Measurements from ENCODE around the gene PARP16.
"Not testable (repeated sequence)": the region's sequence is repeated elsewhere in the genome, so short reads cannot be mapped to it uniquely, and the experiment has no call there.

The PARP16 gene

GRCh38 chr15:65275728-65276126 lies 11.0 kb downstream of the PARP16 start:
- DNase-seq (ENCODE audit: low spot score) = no peak

DNA sequence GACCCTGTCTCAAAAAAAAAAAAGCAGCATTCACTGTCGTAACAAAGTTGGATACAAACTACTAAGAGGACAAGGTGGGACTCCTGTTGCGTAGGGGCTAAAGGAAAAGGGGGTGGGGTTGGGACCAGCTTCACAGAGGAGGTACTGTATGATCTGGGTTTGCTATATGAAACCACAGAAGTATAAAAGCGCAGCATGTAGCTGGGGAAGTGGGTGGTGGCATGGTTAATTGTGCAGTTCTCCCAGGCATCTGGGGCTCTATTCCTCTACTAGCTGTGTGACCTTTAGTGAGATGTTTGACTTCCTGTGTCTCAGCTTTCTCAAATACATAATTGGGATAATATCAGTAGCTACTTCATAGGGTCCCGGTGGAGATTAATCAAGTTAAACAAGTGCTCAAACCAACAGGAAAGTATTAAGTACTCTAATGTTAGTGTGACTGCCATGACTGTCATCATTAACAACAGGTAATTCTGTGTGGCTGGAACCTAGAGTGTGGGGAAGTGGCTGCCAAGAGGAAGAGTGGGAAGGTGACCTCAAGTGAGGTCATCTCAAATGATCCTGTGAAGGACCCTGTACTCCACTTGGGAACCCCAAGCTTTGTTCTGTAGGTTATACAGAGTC lies 11.5 kb downstream of the PARP16 start:
- DNase-seq (ENCODE audit: low spot score) = peak; percentile 11

DNA sequence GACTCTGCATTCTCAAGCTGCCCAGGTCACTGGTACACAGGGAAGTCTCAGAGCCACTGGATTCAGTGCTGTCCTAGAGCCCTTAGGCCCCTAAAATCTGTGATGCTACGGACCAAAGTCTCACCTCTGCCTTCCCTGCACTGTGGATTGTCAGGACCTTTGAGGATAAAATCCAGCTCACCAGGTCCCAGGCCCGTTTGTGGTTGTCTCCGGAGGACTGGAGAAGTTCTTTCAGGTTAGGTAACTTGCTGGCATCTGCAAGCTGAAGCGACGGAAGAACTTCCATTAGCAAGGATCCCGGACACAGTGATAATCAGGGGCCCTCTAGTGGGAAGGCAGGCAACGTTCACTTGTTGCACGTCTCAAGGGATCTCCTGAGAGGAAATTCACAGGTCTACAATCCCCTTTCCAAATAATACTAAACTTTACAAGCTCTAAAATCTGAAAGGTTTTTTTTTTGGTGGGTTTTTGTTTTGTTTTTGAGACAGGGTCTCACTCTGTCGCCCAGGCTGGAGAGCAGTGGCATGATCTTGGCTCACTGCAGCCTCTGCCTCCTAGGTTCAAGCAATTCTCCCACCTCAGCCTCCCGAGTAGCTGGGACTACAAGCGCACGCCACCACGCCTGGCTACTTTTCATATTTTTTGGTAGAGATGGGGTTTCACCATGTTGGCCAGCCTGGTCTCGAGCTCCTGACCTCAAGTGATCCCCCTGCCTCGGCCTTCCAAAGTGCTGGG lies 15.7 kb downstream of the PARP16 start:
- DNase-seq (ENCODE audit: low spot score) = not testable (repeated sequence)

- DNase-seq (ENCODE audit: low spot score) = no peak
Observed at GRCh38 chr15:65268411-65268810, 18.3 kb downstream of the PARP16 start.

GRCh38 chr15:65266469-65266868 lies 20.2 kb downstream of the PARP16 start:
- no peak for DNase-seq (ENCODE audit: low spot score)

DNA sequence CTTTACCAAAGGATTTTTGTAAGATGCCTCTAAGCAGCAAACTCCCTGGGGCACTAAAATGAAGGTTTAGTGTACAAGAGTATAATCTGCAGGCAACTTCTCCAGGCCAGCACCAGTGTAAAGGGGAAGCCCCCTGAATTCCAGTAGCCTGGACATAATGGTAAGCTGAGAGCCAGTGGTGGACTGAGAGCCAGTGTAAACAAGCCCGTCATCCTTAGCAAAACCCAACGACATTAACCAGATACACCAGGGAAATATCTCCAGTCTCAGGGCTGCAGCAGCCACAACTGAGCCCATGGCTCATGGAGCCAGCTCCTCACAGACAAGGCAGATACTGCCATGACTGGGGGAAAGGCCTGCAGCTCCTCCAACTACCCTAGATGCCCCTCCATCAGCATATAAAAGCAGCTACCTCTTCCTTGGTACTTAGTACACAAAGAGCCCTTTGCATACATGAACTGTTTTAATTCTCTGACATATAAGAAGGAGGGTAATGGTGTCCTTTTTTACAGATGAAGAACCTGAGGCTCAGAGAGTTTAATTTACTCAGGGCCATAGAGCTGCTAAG lies 21.7 kb downstream of the PARP16 start:
- no peak for DNase-seq (ENCODE audit: low spot score)

- DNase-seq (ENCODE audit: low spot score) = no peak
Observed at GRCh38 chr15:65263313-65263712, 23.4 kb downstream of the PARP16 start.

- DNase-seq (ENCODE audit: low spot score) = no peak
Observed at GRCh38 chr15:65260968-65261367, 25.7 kb downstream of the PARP16 start.

DNA sequence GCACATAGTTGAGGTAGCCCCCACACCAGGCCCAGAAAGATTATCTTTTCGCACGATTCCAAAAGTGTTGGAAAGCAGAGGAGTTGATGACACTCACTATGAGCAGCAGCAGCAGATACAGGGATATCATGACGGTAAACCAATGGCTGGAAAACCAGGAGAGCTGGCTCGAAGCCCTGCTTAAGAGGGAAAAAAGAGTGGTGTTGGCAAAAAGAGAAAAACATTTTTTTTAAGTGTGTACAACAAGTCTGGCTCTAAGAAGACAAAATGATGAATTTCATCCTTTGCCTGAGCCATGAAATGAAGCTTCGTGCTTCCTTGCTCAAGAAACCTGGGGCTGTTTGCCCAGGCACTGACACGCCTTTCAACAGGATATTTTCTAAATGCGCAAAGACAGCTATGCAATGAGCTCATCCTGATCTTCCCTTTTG lies 27.3 kb downstream of the PARP16 start:
- DNase-seq (ENCODE audit: low spot score) = no peak

DNA sequence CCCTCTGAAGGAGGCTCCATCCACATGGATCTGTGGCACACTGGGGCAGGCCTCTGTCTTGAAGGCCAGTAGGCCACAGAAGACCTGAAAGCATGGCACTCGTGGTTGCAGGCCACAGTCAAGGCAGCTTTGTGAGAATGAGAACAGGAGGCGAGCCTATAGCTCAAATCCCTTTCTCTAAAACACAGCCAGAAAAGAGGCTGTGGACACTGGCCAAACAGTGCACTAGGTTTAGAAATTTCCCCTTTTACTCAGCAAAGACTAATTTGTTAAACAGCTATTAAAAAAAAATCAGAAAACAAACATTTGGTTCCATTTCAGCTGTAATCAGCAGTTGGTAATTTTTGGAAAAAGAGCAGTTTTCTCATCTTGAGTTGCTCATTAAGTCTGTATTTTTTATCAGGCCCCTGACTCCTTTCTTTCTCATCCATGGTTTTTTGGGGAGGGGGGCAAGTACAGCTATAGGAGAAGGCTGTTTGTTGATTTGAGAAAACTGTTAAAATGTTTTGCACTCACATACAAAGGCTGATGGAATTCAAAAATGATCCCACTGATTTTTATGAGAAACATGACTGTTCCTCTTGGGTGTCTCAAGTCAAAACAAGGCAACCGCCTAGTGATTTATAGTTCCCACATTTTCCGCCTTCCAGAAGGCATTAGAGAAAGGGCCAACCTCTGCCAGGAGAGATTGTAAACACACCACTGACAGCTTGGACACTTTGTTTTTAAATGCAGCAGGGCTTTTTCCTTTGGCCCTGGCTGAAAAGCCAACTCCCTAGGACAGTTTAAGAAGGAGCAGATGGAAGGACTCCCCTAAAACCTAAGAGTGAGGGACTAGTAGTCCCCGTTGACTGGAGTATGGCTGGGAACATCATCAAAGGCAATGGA lies 28.1 kb downstream of the PARP16 start:
- DNase-seq (ENCODE audit: low spot score) = no peak

GRCh38 chr15:65255486-65256140 lies 31.1 kb downstream of the PARP16 start:
- no peak for DNase-seq (ENCODE audit: low spot score)

DNA sequence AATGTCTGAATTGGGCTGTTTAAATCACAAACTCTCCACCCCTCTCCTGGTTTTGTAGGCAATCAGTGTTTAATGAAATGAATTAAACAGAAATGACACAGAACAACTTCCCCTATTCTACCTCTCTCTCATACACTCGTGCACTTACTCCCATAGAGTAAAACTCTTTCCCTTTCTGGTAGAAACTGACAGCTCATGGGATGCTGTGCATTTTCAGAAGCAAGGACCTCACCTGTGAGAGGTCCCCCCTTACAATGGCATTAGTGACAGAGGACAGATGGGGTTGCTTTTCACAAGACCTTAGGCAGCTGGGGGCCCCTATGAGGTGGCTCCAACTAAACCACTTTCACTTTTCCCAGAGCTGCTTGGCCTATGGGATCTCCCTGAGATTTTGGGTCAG lies 31.9 kb downstream of the PARP16 start:
- DNase-seq (ENCODE audit: low spot score) = no peak

DNA sequence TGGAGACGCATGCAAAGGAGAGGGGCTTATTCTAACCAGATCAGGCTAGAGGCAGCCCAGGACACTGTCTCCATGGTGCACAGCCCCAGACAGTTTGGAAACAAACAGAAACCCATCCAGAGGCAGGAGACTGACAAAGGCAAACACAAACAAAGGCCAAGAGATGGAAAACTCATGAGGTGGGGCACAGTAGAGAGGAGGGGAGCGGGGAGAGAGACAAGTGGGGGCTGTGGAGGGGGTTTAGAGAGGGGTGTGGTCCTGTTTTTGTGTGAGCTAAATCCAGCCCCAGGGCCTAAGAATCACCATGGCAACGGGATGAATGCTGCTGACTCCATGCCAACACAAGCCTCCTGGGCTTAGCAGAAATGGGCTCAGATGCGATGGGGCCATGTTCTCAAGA lies 32.3 kb downstream of the PARP16 start:
- no peak for DNase-seq (ENCODE audit: low spot score)

GRCh38 chr15:65249641-65250040 lies 37.0 kb downstream of the PARP16 start:
- no peak for DNase-seq (ENCODE audit: low spot score)

DNA sequence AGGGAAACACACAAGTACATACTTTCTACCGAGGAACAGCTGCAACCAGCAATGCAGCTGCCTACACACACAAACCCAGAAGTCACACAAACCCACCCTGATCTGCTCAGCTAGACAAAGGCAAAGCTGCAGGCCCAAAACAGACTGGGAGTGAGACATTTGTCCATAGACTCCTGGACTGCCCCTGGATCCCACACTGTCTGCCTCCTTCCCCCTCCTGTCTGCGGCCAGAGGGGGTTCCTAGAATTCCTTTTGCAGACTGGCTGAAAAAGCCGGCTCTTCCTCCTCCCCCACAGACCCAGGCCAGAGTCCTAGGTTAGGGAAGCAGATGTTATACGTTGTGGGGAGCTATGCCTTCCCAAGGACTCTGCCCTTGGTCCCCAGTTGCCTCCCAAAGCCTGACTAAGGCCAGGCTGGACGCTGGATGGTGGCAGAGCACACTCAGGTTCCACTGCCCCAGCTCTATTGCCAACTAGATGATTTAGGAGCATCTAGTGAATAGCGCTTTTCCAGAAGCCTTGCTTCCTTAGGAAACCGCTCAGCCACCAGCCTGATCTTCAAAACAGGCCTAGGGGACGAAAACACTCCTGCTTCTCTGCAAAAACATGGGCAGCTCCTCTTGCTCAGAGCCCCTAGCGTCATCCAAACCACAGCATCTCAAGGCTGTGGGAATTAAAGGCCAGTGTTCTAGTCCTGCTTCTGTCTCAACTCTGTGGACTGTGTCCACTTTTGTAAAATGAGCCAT lies 38.0 kb downstream of the PARP16 start:
- no peak for DNase-seq (ENCODE audit: low spot score)

GRCh38 chr15:65246939-65247338 lies 39.7 kb downstream of the PARP16 start:
- no peak for DNase-seq (ENCODE audit: low spot score)

- DNase-seq (ENCODE audit: low spot score) = no peak
Observed at GRCh38 chr15:65246026-65246714, 40.5 kb downstream of the PARP16 start.

DNA sequence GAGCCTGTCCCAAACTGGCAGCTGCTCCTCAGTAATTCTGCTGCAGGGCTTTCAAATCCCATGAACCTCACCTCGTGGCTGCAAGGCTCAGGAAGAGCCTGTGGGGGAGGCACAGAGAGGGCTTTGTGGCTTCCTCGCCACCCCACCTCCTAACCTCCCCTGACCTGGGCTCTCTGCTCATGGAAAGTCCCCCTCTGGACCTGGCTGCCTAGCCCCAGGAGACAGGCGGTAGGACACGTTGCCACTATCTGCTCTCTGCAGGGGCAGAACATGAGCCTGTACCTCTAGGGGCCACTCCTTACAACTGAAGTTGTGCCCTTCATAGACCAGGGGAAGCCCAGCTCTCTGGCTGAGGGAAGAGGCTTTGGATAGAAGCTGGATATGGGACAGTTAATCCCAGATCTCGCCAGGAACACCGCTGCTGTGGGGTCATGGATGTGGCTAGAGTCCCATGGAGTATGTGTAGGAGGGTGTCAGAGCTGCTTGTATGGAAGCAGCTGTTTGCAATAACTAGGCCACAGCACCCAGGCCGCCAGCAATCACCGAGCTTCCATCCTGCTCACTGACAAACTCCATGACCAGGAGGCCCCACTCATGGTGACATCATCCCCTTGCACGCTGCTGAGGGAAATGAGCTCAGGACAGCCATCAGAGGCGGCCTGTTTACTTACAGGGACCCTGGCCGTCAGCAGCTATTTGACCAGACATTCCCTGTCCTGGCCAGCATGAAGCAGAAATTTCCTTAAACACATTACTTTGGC lies 41.4 kb downstream of the PARP16 start:
- no peak for DNase-seq (ENCODE audit: low spot score)

- no peak for DNase-seq (ENCODE audit: low spot score)
Observed at GRCh38 chr15:65244638-65245037, 42.0 kb downstream of the PARP16 start.

- not testable (repeated sequence) for DNase-seq (ENCODE audit: low spot score)
Observed at GRCh38 chr15:65236443-65236842, 50.2 kb downstream of the PARP16 start.
